ENCODE data around the gene DBP. TPM values are rescaled to one million over a fixed set of nuclear protein-coding genes. Genes with fewer than 3 reads are reported as not detected.

Gene DBP
- total RNA-seq, 2 donors from 2014 or later = 1.8 to 3.6 TPM

DNA sequence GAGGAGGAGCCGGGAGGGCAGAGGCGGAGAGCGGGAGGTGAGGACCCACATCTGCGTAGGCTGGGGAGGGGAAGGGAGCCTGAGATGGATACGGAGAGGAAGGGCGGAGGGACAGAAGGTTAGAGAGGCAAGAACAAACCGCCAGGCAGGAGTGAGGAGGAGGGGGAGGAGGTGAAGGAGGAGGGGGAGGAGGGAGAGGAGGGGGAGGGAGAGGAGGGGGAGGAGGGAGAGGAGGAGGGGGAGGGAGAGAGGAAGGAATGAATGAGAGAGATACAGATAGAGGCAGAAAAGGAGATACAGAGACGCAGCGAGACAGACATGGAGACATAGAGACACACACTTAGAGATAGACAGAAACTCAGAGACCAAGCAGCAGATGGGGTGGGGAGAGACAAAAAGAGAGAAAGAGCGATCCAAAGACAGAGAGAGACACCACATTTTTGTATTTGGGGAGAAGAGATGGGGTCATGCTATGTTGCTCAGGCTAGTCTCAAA is 9.6 kb upstream of the DBP start:
- intact Hi-C loops (cut with DNase I) = loop anchor here in 1 of 2 donors (10.0 kb wide), 1 partner anchor 188 kb away; the partner anchor contains the start of gene HSD17B14
- DNase-seq (ENCODE audit: low spot score) = no peak

DNA sequence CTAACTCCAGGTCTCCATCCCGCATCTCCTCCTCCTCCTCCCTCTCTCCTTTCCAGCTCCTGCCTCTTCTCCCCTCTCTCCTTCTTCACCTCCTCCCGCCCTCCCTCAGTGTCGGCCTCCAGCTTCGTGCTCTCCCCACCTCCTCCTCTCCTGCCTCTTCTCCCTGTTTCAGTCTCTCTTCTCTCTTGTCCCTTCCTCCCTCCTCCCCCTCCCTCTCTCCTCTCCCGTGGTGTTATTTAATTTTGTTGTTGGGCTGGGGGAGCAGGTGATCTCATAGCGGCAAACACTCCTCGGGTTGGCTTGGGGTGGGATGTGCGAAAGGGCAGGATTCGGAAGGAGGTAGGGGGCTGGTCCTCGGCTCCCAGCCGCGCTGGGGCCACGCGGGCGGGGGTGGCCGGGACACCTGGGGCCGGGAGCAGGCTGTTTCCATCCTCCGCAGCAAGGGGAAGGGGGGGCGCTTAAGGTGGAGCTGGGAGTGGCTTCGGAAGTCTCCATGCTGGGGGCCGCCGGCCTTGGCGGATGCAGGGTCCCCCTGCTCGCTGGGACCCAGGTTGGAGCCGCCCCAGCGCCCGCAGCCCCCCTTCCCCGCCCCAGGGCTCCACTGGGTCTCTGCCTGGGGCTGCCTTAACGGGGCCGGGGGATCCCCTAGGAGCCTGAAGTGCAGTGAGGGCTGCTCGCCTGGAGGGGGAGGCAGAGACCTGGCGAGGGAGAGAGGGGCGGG is 9.0 kb upstream of the DBP start, which contains the start of gene CA11:
Gene CA11, minus strand, starts transcription at position 187 of the 721 bp plus-strand sequence. CDS start 555 bp downstream, outside the sequence.
- intact Hi-C loops (cut with DNase I) = loop anchor here in 1 of 2 donors (10.0 kb wide), 1 partner anchor 189 kb away; the partner anchor contains the start of gene HSD17B14
- peak; percentile 95 for DNase-seq (ENCODE audit: low spot score)

DNA sequence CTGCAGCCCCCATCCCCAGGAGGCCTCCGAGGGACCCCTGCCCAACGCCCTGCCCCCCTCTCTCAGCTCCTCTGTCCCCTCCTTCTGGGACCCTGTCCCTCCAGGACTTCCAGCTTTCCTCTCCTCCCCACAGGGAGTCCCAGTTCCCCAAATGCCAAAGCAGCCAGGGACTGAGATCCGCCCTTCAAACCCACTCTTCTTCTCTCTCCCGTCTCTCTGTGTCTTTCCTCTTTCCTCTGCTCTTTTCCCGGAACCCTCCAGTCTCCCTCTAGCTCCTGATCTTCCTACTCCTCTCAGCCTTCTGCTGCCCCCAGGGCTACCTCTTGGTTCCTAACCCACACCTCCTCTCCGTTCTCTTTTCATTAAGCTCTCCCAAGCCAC is 8.4 kb upstream of the DBP start:
- DNase-seq (ENCODE audit: low spot score) = peak; percentile 79
- intact Hi-C loops (cut with DNase I) = loop anchor here in 1 of 2 donors (10.0 kb wide), 1 partner anchor 189 kb away; the partner anchor contains the start of gene HSD17B14

DNA sequence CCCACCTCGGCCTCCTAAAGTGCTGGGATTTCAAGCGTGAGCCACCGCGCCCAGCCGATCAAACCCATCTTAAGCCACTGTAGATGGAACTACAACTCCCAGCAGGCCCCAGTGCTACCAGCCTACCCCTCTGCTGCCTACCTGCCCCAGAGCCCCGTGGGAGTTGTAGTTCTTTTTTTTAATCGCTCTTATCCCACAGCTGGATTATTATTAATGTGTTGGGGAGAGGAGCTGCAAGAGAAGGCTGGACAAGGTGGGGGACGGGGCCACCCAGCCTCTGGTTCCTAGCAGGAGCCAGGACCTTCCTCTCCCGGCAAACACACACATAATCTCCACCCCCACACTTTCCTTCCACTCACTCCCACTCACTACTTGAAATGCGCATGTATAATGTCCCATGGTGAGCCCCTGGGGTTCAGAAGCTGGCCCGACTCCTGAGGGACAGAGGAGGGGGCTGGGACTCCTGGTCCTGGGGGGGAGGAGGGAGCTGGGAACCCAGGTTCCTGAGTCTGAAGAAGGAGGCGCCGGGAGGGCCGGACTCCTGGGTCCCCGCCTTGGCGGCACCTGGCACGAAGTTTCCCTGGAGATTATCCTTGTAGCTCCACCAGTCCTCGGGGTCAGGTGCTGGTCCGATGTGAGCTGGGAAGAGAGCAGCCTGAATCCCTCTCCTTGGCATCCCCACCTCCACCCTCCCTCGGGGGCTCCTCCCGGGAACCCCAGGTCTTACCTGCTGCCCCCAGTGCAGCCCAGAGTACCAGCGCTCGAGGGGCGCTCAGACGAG is 7.8 kb upstream of the DBP start:
- intact Hi-C loops (cut with DNase I) = loop anchor here (5.0 to 10.0 kb wide), 2 partner anchors 190 to 342 kb away; partner anchors contain the start of gene HSD17B14 (in 1 of the 2)
- DNase-seq (ENCODE audit: low spot score) = peak; percentile 91

DNA sequence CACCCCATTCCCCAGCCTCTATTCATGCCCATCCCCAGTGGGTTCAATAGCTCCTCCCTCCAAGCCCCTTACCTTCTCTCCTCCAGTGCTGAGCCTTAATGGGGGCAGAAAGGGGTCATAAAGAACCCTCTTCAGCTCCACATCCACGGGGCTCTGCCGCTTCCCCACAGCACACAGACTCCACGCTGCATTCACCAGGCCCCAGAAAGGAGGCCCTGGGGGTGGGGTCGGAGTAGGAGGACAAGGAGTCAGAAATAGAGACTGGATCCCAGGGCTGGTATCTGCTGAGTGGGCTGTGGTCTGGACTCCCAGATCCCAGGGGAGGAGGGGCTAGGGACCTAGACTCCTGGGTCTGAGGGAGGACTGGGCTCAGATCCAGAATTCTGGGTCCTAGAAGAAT is 7.2 kb upstream of the DBP start:
- DNase-seq (ENCODE audit: low spot score) = no peak
- intact Hi-C loops (cut with DNase I) = loop anchor here (5.0 to 10.0 kb wide), 2 partner anchors 190 to 343 kb away; partner anchors contain the start of gene HSD17B14 (in 1 of the 2)

DNA sequence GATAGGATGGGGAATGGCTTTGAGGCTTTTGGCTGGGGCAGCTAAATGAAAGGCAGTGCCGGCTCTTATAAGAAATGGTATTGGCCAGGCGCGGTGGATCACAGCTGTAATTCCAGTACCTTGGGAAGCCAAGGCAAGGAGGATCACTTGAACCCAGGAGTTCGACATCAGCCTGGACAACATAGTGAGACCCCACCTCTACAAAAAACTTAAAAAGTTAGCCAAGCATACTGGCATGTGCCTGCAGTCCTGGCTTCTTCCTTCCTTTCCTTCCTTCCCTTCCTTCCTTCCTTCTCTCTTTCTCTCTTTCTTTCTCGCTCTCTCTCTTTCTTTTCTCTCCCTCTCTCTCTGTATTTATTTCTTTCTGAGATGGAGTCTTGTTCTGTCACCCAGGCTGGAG is 5.7 kb upstream of the DBP start:
- no peak for DNase-seq (ENCODE audit: low spot score)
- intact Hi-C loops (cut with DNase I) = loop anchor here (5.0 to 10.0 kb wide), 2 partner anchors 192 to 344 kb away; partner anchors contain the start of gene HSD17B14 (in 1 of the 2)

DNA sequence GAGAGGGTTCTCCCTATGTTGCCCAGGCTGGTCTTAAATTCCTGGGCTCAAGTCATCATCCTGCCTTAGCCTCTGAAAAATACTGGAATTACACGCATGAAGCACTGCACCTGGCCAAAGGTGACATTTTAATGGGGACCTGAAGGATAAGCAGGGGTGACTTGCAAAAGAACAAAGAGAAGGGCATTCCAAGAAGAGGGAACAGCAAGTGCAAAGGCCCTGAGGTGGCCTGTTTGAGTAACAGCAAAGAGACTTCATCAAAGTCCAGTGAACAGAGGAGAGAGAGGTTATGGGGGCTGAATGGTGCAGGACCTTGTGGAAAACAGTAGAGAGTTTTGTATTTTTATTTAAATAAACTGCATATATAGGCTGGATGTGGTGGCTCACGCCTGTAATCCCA is 4.7 kb upstream of the DBP start:
- no peak for DNase-seq (ENCODE audit: low spot score)
- intact Hi-C loops (cut with DNase I) = loop anchor here (5.0 to 10.0 kb wide), 2 partner anchors 193 to 345 kb away; partner anchors contain the start of gene HSD17B14 (in 1 of the 2)

DNA sequence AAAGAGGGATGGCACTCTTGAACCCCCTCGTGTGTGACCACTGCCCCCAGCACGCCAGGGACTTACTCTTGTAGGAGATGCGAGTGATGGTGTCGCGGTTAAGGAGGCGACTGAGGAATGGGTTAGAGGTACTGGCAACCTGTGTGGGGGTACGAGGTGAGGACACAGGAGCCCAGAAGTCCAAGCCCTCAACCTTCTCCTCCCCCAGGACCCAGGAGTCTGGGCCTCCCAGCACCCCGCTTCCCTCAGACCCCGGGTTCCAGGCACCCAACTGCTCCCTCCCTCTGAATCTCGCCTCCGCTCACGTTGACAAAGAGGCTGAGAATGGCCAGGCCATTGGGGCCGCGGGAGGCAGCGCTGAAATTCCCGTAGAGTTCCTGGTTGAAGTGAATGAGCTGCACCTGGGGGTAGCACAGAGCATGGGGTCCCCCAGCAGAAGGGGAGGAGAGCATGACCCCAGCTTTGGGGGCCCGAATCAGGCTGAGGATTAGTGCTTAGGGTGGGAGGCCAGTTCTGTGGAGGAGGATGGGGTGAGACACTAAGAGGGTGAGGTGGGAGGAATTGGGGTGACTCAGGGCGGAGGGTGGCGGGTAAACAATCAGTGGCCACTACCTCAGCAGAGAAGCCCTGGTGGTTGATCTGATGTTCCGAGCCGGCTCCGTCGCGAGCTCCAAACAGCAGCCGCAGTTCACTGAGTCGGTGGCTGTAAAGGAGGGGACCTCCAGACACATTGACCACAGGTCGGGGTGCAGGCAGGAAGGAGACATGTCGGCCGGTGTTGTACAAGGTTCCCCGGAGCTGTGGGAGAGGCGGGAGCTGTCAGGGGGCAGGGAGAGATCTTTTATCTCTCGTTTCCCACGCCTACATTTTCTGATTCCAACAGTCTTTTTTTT is 2.5 kb upstream of the DBP start:
- DNase-seq (ENCODE audit: low spot score) = no peak
- intact Hi-C loops (cut with DNase I) = loop anchor here (5.0 to 10.0 kb wide), 2 partner anchors 195 to 348 kb away; partner anchors contain the start of gene HSD17B14 (in 1 of the 2)

DNA sequence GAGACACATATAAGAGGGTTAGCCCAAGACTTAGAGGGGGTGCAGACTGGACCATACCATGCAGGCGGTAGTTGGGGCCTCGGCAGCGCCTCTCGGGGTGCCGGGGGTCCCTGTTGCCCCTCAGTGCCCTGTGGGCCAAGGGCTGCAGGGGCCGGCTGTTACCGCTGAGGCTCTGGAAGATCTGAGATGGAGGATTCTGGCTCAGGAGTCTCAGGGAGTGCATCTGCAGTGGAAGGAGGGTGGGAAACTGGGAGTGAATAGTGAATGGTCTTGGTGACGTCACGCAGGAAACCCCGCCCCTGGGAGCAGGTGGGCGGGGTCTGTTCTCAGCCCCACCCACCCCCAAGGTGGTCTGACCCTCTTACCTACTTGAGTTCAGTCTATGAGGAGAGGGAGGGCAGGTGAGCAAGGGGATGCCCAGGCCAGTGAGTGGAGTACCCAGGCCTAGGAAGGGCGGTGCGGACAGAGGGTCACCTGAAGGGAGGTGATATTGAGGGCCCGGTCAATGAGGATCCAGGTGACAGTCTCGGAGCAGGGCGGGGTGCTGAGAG is 1.7 kb upstream of the DBP start:
- intact Hi-C loops (cut with DNase I) = no loop called here
- DNase-seq (ENCODE audit: low spot score) = peak; percentile 83

DNA sequence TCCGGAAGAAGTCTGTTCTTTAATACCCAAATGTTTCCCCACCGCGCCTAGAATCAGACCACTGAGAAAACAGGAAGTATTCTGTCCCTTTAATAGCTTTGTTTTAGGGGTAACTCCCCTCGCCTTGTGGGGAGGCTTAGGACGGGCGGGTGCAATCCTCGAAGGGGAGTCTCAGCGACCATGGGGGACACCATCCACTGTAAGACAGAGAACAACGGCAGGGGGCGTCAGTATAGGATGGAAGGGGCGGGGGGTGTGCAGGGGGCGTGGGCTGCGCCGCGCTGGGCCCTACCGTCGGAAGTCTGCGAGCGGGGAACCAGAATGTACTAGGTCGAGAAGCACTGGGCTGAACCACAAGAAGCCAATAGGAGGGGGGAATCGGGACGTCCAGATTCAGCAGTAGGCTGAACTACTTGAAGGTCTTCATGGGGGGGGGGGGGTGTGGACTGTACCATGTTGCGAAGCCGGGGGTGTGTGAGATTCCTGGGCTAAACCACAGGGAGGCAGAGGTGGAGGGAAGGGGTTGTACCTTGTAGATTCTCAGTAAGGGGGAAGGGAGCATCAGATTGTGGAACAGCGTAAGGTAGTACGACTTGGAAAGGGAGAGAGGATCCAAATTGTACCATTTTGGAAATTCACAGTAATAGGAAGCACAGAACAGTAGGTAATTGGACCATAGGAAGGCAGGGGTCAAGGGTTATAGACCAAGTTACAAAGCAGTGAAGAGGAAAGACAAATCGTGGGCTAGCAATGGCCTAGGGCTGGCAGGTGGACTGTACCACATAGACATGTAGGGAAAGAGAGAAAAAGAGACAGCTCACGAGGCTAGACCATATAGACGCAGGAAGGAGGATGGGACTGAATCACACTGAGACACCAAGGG is 1.0 kb upstream of the DBP start:
- intact Hi-C loops (cut with DNase I) = no loop called here

DNA sequence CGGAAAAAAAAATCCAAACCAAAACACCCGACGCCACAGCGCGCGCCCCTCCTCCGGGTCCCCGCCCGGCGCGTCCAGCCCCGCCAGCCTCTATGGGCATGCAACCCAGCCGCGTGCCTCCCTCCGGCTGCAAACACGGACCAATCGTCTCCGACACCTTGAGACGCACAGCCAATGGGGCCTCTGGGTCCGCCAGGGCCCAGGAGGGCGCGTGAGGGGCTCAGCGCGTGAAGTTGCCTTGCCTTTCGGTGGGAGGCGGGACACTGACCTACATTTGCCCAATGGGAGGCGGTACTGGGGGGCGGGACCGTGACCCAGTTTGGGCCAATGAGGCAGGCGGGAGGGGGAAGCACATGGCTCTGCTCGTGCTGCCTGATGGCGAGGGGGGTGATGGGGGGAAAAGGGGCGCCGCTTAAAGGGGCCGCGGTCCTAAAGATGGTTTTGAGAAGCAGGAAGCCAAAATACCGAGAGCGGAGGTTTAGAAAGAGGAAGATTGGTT is 319 bp upstream of the DBP start:
- intact Hi-C loops (cut with DNase I) = no loop called here

More for the DNA sequence above, 1.0 kb upstream of the DBP start:
- DNase-seq (ENCODE audit: low spot score) = peak; percentile 91

DNA sequence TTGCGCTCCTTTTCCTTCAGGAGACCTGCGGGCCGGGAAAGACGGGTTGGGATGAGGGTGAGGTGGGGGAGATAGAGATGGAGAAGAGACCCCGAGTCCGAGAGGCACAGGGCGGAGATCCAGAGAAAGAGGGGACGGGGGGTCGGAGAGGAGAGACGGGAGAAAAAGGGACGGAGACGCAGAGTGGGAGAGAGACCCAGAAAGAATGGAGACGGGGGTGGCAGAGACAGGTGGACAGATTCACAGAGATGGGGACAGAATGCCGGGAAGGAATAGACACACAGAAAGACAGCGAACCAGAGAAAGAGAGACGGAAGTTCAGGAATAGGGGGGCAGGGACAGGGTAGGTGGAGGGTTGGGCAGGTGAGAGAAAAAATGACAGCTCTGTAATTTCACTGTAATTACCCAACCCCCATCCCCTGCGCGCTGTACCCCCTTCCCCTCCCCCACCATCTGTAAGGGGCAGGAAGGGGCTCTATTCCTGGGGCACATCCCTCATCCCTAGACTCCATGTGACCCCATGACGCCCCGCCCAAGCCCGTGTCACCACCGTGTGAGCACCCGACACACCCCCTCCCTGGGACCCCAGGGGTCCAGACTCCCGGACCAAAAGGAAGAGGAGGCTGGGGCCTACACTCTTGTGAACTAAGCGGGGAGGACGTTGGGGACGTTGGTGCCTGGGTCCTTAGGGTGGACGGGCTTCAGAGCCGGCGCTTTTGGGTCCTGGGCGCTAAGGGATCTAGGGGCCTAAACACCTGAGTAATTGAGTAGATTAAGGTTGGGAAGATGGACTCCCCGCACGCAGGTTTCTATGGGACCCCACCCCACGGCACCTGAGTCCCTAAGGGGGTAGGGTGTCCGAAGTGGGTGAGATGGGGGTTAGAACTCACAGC is 967 bp downstream of the DBP start:
- peak; percentile 85 for DNase-seq (ENCODE audit: low spot score)
- intact Hi-C loops (cut with DNase I) = no loop called here

More for the DNA sequence above, 319 bp upstream of the DBP start:
- peak; percentile 99 for DNase-seq (ENCODE audit: low spot score)

DNA sequence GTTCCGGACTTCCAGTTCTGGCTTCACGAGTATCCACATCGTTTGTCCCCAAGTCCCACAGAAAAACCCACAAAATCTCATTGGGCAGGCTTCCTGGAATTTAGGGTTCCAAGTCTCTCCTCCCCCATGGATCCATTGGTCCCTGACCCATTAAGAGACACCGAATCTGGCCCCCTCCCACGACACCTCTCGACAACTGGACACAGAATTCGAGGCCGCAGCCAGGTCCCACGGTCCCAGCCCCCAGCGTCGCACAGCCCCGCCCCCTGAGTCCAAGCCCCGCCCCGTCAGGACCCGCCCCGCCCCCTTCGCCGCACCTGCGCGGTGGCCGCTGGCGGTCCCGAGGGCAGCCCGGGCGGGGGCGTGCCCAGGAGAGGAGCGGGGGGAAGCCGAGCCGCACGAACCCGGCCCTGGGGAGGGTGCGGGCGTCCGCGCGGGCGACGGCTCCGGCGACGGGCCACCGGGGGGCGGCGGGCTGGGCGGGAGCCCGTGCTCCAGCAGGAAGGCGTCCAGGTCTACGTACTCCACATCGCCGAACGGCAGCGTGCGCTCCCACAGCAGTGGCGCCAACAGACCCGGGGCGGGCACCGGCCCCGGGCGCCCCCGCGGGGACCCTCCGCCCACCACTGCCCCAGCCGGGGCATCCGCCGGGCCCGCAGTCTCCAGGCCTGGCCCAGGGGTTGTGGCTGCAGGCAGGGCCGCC is 1.8 kb downstream of the DBP start:
- peak; percentile 87 for DNase-seq (ENCODE audit: low spot score)
- intact Hi-C loops (cut with DNase I) = no loop called here

DNA sequence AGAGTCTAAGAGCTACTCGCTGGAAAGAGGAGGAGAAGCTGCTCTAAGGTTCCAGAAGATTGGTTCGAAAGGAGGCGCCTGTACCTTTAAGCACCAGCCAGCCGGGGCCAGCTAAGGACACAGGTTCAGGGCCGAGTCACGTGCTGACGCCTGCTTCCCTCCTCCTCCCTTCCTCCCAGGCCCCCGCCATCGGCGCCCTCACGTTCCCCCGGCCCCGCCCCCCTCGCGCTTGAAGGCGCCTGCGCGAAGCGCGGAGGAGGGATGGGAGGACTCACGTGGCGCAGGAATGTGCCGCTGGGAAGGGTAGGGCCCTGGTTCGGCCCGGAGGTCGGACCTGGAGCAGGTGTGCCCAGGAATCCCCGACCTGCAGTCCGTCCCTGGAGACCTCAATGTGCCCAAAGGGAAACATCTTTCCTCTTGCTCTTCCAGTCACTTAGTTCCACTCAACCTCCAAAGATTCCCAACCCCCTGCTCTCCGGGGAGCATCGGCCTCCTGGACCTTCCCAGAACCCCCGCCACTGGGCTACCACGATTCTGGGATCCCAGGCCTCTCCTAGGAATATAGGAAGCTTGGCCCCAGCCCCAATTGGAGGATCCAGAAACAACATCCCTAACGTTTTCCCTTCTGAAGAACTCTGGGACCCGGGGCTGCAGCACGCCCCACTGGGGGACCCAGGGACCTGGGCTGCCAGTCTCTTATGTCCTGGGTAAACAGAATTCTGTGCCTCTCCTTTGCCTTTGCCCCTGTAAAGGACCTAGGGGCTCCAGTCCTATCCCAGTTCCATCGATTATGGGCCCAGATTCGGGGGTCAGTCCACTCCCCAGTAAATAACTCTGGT is 2.5 kb downstream of the DBP start:
- intact Hi-C loops (cut with DNase I) = no loop called here
- peak; percentile 99 for DNase-seq (ENCODE audit: low spot score)

DNA sequence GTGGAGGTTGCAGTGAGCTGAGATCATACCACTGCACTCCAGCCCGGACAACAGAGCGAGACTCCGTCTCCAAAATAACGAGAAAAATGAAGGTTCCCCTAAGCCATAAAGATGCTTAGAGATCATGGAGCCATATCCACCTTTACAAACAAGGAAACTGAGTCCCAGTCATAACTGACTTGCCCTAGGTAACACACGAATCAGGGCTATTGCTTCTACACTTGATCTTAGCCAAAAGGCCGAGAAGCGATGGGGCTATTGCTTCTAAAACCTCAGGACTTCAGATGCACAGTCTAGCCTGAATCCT is 3.2 kb downstream of the DBP start:
- DNase-seq (ENCODE audit: low spot score) = no peak
- intact Hi-C loops (cut with DNase I) = no loop called here
